G401.6 (cell line): ENCODE results near the gene CD300LF.

Experiments used
- FAIRE-seq: peaks from 2 replicates; lab custom pipeline; 2012; peaks lifted over from hg19 to GRCh38; lab: Jason Lieb, UNC

The CD300LF gene

GRCh38 chr17:74712756-74713155, at the start of gene CD300LF:
CD300LF (minus strand) TSS chr17:74712923; CDS start chr17:74712866, 57 bp downstream.
- no peak for FAIRE-seq

GRCh38 chr17:74761931-74762330, 49.2 kb upstream of the CD300LF start:
- no peak for FAIRE-seq

GRCh38 chr17:74761419-74761818, 48.7 kb upstream of the CD300LF start:
- no peak for FAIRE-seq

- no peak for FAIRE-seq
Observed at GRCh38 chr17:74760404-74761105, 47.8 kb upstream of the CD300LF start.

- no peak for FAIRE-seq
Observed at GRCh38 chr17:74759941-74760340, 47.2 kb upstream of the CD300LF start.

- FAIRE-seq: no peak
Observed at GRCh38 chr17:74759243-74759801, 46.6 kb upstream of the CD300LF start.

GRCh38 chr17:74758848-74759168, 46.1 kb upstream of the CD300LF start:
- no peak for FAIRE-seq

- FAIRE-seq: no peak
Observed at GRCh38 chr17:74757931-74758847, 45.5 kb upstream of the CD300LF start.

- FAIRE-seq: no peak
Observed at GRCh38 chr17:74757502-74757901, 44.8 kb upstream of the CD300LF start.

- no peak for FAIRE-seq
Observed at GRCh38 chr17:74756891-74757290, 44.2 kb upstream of the CD300LF start.

- no peak for FAIRE-seq
Observed at GRCh38 chr17:74755533-74755932, 42.8 kb upstream of the CD300LF start.

GRCh38 chr17:74754832-74755231, 42.1 kb upstream of the CD300LF start:
- no peak for FAIRE-seq

- no peak for FAIRE-seq
Observed at GRCh38 chr17:74752822-74753401, 40.2 kb upstream of the CD300LF start.

- FAIRE-seq: no peak
Observed at GRCh38 chr17:74752415-74752814, 39.7 kb upstream of the CD300LF start.

- FAIRE-seq: no peak
Observed at GRCh38 chr17:74750327-74751069, 37.8 kb upstream of the CD300LF start.

GRCh38 chr17:74750039-74750326, 37.3 kb upstream of the CD300LF start:
- no peak for FAIRE-seq

GRCh38 chr17:74749279-74750038, 36.7 kb upstream of the CD300LF start:
- no peak for FAIRE-seq

- FAIRE-seq: no peak
Observed at GRCh38 chr17:74748529-74749278, 36.0 kb upstream of the CD300LF start, which contains the start of gene NHERF1. NHERF1 (plus strand) TSS chr17:74748628; CDS start chr17:74748847, 219 bp downstream.

GRCh38 chr17:74748279-74748528, 35.5 kb upstream of the CD300LF start:
- FAIRE-seq: no peak

GRCh38 chr17:74746922-74747321, 34.2 kb upstream of the CD300LF start:
- no peak for FAIRE-seq

- FAIRE-seq: no peak
Observed at GRCh38 chr17:74746376-74746775, 33.7 kb upstream of the CD300LF start.
